ENCODE measurements around the gene MGARP. TPM values are rescaled to one million over a fixed set of nuclear protein-coding genes. Genes with fewer than 3 reads are reported as not detected.

Gene MGARP
- total and polyA plus RNA-seq, 9 of the 15 experiments (the other 6 are each of a cell fraction or from before 2014, with no cell fraction given): 0.11 to 0.45 (median 0.23) TPM; not detected in 4

- no peak for TF ChIP-seq ATF6 (CRISPR knock-in tag; IDR thresholded peaks at IDR 0.05)
- TF ChIP-seq ZNF12 (CRISPR knock-in tag; IDR thresholded peaks at IDR 0.05): 0 out of 2 replicates have a peak, but pooled peaks have one; percentile 38
- no peak for TF ChIP-seq MBD2 (IDR thresholded peaks at IDR 0.05; ENCODE audit: borderline replicate concordance, low read depth)
- TF ChIP-seq ATF3 (IDR thresholded peaks at IDR 0.05): no peak
- TF ChIP-seq ATF3 (CRISPR knock-in tag; conservative IDR thresholded peaks at IDR 0.05): no peak
- TF ChIP-seq NFIC (IDR thresholded peaks at IDR 0.05): no peak
- TF ChIP-seq STAT5B (CRISPR knock-in tag; IDR thresholded peaks at IDR 0.05): no peak
- TF ChIP-seq TAF1 (IDR thresholded peaks at IDR 0.05; ENCODE audit: control insufficient read depth, extremely low read depth, insufficient read depth, low read length, severe bottlenecking): no peak
- TF ChIP-seq SLC30A9 (CRISPR knock-in tag; IDR thresholded peaks at IDR 0.05): no peak
- no peak for TF ChIP-seq TEAD1 (CRISPR knock-in tag; IDR thresholded peaks at IDR 0.05)
- no peak for TF ChIP-seq ZNF212 (CRISPR knock-in tag; IDR thresholded peaks at IDR 0.05)
- no peak for TF ChIP-seq CHAMP1 (IDR thresholded peaks at IDR 0.05)
- no peak for TF ChIP-seq MCM3 (IDR thresholded peaks at IDR 0.05)
- TF ChIP-seq PKNOX1 (IDR thresholded peaks at IDR 0.05): peak; percentile 79
- peak; percentile 47 for TF ChIP-seq EGR1 (conservative IDR thresholded peaks at IDR 0.05)
- TF ChIP-seq NFE2L1 (tag; IDR thresholded peaks at IDR 0.05; ENCODE audit: borderline replicate concordance, low read depth): no peak
- TF ChIP-seq ZNF395 (CRISPR knock-in tag; IDR thresholded peaks at IDR 0.05): peak; percentile 40; the same call in 1 of the 2 replicates
- no peak for TF ChIP-seq KLF1 (tag; IDR thresholded peaks at IDR 0.05)
- no peak for TF ChIP-seq HNRNPUL1 (IDR thresholded peaks at IDR 0.05; ENCODE audit: low read length)
These were observed 22.0 kb upstream of the MGARP start, which contains the start of gene NDUFC1 (continued) for GRCh38 chr4:139301821-139302611.

Data from K562 (cell line).